A673 (cell line): ENCODE data around the gene C3orf70. TPM values are rescaled to one million over a fixed set of nuclear protein-coding genes. Genes with fewer than 3 reads are reported as not detected.

ENCODE experiments used
- BruUV-seq: library from RNA; stranded (reverse); fragments of 400-500 nt; replicated peaks from 2 replicates; lab custom pipeline; 2021; lab: Mats Ljungman, UMichigan
- CTCF ChIA-PET: fragments of 300-600 bp; sonication (Branson Sonifier 250); formaldehyde crosslinking; loops from one replicate; lab custom pipeline; 2022; ENCODE audit warnings: antibody characterized with exemption; lab: Charles Lee
- POLR2A ChIA-PET: fragments of 300-600 bp; sonication (Branson Sonifier 250); formaldehyde crosslinking; loops from one replicate; lab custom pipeline; 2022; ENCODE audit warnings: antibody characterized with exemption; ENCODE audit not compliant: low non-redundant PET; lab: Charles Lee
- DNase-seq: peaks from one replicate; pipeline ENCODE4 v3.0.0-alpha.2; 2015; ENCODE audit warnings: low spot score
- H3K27ac ChIP-seq: fragments of 200-600 bp; sonication (generic); 2 replicates; pipeline ENCODE4 v1.5.1; 2016; ENCODE audit warnings: mixed run types, low read depth, mild to moderate bottlenecking, mixed read lengths, antibody characterized with exemption, low read length; ENCODE audit not compliant: poor library complexity, severe bottlenecking
- H3K27me3 ChIP-seq: fragments of 200-600 bp; sonication (generic); replicated peaks from 2 replicates; pipeline ENCODE4 v1.6.1; 2017; ENCODE audit warnings: mixed run types, low read depth, mild to moderate bottlenecking, mixed read lengths, antibody characterized with exemption, low read length; ENCODE audit not compliant: insufficient read depth, poor library complexity
- H3K36me3 ChIP-seq: fragments of 200-600 bp; sonication (generic); 2 replicates; pipeline ENCODE4 v1.6.1; 2016; ENCODE audit warnings: mixed run types, mild to moderate bottlenecking, mixed read lengths, antibody characterized with exemption, low read length; ENCODE audit not compliant: insufficient read depth, poor library complexity, severe bottlenecking
- H3K4me1 ChIP-seq: fragments of 200-600 bp; sonication (generic); 2 replicates; pipeline ENCODE4 v1.6.1; 2017; ENCODE audit warnings: mixed run types, mild to moderate bottlenecking, mixed read lengths, antibody characterized with exemption, low read length; ENCODE audit not compliant: insufficient read depth, poor library complexity, severe bottlenecking
- H3K4me3 ChIP-seq: fragments of 200-600 bp; sonication (generic); 2 replicates; pipeline ENCODE4 v1.5.1; 2016; ENCODE audit warnings: low read depth, mixed run types, mild to moderate bottlenecking, mixed read lengths, low read length; ENCODE audit not compliant: poor library complexity, severe bottlenecking
- H3K9me3 ChIP-seq: fragments of 200-600 bp; sonication (generic); 2 replicates; pipeline ENCODE4 v1.6.1; 2016; ENCODE audit warnings: mixed run types, low read depth, mild to moderate bottlenecking, mixed read lengths, antibody characterized with exemption, low read length; ENCODE audit not compliant: poor library complexity, severe bottlenecking
- EZH2 ChIP-seq: fragments of 200-600 bp; sonication (generic); IDR thresholded peaks from 2 replicates; pipeline ENCODE4 v1.6.1; 2017; ENCODE audit warnings: borderline replicate concordance, low read depth, mild to moderate bottlenecking, mixed read lengths, antibody characterized with exemption, low read length; ENCODE audit not compliant: poor library complexity, severe bottlenecking
- intact Hi-C: fragments of 100-400 bp; cut with micrococcal nuclease; formaldehyde crosslinking; loops from one replicate; pipeline ENCODE4 v1.10.0; 2022; ENCODE audit not compliant: unreplicated experiment
- total RNA-seq: library from RNA; stranded (reverse); gene quantifications from 2 replicates; pipeline ENCODE4 v1.2.3, GENCODE V29; 2021
- TF ChIP-seq, protein P1 (sequence below): fragments of 300-800, 200-600 bp; sonication (generic); conservative IDR thresholded peaks from 2 replicates; pipeline ENCODE4 v1.5.1; 2017; ENCODE audit warnings: low read depth, mild to moderate bottlenecking, antibody characterized with exemption, low read length, moderate library complexity, mixed read lengths

The C3orf70 gene
- total RNA-seq, 1 experiment from 2014 or later, result 0.26 TPM

DNA sequence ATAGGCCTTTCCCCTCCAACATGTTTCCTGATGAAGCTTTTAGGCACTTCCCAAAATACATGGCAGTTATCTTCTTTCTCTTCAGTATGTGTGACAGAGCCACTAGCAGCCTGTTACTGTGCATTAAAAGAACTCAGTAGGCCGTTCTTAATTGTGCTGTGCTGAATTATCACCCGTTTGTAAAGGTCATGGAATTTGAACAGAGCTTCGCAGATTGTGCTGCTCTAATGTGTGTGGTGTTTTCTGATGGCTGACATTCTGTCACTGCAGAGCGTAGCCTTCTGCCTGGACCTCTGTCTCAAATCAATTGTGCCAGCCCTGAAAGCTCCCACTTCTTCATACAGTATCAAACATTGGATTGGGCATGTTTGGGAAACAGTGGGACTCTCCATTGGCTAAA is 111.3 kb downstream of the C3orf70 start:
- no TSS peak for BruUV-seq
- TF ChIP-seq, protein P1, sequence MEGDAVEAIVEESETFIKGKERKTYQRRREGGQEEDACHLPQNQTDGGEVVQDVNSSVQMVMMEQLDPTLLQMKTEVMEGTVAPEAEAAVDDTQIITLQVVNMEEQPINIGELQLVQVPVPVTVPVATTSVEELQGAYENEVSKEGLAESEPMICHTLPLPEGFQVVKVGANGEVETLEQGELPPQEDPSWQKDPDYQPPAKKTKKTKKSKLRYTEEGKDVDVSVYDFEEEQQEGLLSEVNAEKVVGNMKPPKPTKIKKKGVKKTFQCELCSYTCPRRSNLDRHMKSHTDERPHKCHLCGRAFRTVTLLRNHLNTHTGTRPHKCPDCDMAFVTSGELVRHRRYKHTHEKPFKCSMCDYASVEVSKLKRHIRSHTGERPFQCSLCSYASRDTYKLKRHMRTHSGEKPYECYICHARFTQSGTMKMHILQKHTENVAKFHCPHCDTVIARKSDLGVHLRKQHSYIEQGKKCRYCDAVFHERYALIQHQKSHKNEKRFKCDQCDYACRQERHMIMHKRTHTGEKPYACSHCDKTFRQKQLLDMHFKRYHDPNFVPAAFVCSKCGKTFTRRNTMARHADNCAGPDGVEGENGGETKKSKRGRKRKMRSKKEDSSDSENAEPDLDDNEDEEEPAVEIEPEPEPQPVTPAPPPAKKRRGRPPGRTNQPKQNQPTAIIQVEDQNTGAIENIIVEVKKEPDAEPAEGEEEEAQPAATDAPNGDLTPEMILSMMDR, result no peak
- TF ChIP-seq EZH2, result no peak
- Histone ChIP-seq H3K27ac (no peak overlapping the region), H3K27me3 (no peaks in the 10 kb centered on the region), H3K36me3 (no peaks in the 10 kb centered on the region), H3K9me3 (no peaks in the 10 kb centered on the region), H3K4me3 (no peak overlapping the region), H3K4me1 (no peaks in the 10 kb centered on the region)
- POLR2A ChIA-PET, result no interaction called here
- CTCF ChIA-PET, result no interaction called here
- intact Hi-C loops, result no loop called here
- DNase-seq, result no peak

DNA sequence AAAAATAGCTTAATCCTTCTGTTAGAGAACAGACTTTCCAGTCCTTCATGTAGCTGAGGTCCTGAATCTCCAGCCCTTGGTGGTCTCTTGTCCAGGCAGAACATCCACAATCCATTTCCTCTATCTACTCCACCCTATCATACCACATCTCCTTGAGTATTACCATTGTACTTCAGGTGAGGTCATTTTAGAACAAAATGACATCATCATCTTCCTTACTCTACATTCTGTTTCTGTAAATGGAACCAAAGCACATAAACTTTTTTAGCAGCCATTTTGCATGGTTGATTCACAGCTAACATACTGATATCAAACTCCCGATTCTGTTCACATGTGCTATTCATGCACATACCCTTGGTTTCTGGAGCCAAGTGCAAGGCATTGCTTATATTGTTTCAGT is 112.4 kb downstream of the C3orf70 start:
- ChIA-PET POLR2A (no interaction called here), CTCF (no interaction called here)
- TF ChIP-seq EZH2, result no peak
- TF ChIP-seq, protein P1, result no peak
- H3K36me3 ChIP-seq, result no peaks in the 10 kb centered on the region
- H3K4me3 ChIP-seq, result no peak overlapping the region
- H3K27ac ChIP-seq, result no peak overlapping the region
- H3K27me3 ChIP-seq, result no peaks in the 10 kb centered on the region
- intact Hi-C loops, result no loop called here
- H3K4me1 ChIP-seq, result no peaks in the 10 kb centered on the region
- no peaks in the 10 kb centered on the region for H3K9me3 ChIP-seq
- no TSS peak for BruUV-seq
- no peak for DNase-seq

DNA sequence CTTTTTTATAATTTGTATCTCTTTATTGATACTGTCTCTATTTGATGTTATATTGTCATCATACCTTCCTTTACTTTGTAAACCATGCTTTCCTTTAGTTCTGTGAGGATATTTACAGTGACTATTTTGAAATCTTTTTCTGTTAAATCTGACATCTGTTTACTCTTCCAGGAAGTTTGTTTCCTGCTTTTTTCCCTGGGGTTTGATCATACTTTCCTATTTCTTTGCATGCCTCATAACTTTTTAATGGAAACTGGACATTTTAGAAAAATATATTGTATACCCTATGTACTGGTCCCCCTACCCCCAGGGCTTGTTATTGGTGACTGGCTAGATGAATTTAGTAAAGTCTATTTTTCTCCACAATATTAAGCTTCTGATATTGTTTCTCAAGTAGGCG is 115.1 kb downstream of the C3orf70 start:
- no peaks in the 10 kb centered on the region for H3K4me1 ChIP-seq
- H3K27ac ChIP-seq, result no peak overlapping the region
- no TSS peak for BruUV-seq
- H3K36me3 ChIP-seq, result no peaks in the 10 kb centered on the region
- CTCF ChIA-PET, result no interaction called here
- no peaks in the 10 kb centered on the region for H3K9me3 ChIP-seq
- no peak overlapping the region for H3K4me3 ChIP-seq
- no peak for DNase-seq
- no peaks in the 10 kb centered on the region for H3K27me3 ChIP-seq
- TF ChIP-seq, protein P1, result no peak
- no peak for TF ChIP-seq EZH2
- POLR2A ChIA-PET, result no interaction called here
- intact Hi-C loops, result no loop called here
